Stimulated activated naive CD4-positive, alpha-beta T cell (primary cell): ENCODE results near the gene GPBP1.
"Not testable (repeated sequence)": the region's sequence is repeated elsewhere in the genome, so short reads cannot be mapped to it uniquely, and the experiment has no call there.

Source experiments
- DNase-seq, 6 experiments: peaks; one replicate each; lab custom pipeline; 2025; lab: John Stamatoyannopoulos, UW

The GPBP1 gene

DNA sequence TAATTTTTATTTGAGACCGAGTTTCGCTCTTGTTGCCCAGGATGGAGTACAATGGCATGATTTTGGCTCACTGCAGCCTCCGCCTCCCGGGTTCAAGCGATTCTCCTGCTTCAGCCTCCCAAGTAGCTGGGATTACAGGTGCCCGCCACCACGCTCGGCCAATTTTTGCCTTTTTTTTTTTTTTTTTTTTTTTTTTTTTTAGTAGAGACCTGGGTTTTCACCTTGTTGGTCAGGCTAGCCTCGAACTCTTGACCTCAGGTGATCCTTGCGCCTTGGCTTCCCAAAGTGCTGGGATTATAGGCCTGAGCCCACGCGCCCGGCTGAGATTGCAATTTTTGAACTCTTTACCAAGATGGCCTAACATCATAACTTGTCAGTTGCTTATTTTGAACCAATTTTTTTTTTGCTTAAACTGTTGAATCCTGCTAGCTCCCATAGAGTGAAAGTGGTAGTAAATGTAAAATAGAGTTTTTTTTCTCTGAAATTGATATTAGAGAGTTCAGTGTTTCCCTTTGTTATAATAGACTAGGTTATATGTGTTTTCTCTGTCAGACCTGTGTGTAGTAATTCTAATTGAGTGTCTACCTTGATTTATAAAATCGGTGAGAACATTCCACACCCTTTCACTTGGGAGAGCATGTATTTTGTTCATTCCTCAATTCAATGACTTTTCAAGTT is 3.8 kb downstream of the GPBP1 start:
- no peak for DNase-seq

DNA sequence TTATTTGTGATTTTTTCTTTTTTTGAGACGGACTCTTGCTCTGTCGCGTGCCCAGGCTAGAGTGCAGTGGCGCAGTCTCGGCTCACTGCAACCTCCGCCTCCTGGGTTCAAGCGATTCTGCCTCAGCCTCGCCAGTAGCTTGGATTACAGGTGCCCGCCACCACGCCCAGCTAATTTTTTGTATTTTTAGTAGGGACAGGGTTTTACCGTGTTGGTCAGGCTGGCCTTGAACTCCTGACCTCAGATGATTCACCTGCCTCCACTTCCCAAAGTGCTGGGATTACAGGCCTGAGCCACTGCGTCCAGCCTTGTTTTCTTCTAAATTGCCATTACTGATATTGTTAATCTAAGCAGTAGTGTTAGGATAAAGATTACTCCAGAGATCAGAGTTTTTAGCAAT is 4.4 kb downstream of the GPBP1 start:
- DNase-seq = not testable (repeated sequence)

DNA sequence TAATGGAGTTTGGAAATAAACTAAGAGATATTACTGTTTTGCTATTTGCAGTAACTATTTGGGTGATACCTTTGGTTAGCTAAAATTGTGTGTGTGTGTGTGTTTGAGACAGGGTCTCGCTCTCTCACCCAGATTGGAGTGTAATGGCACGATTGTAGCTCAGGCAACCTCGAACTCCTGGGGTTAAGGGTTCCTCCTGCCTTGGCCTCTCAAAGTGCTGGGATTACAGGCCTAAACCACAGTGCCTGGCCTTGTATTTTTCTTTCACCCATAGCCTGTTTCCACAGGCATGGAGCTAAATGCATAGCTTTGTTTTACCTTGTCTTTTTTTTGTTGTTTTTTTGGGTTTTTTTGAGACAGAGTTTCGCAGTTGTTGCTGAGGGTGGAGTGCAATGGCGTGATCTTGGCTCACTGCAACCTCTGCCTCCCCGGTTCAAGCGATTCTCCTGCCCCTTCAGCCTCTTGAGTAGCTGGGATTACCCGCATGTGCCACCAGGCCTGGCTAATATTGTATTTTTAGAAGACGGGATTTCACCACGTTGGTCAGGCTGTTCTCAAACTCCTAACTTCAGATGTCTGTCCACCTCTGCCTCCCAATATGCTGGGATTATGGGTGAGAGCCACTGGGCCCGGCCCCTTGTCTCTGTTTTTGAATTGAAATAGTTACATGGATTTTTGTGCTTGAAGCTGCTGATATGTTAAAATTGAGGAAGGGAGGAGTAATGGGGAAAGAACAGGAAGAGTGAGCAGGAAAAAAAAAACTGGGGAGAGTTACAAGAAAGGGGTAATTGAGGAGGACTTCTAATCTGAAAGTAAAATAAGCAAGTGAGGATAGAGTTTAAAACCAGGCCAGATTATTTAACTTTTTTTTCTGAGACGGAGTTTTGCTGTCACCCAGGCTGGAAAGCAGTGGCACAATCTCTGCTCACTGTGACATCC is 5.7 kb downstream of the GPBP1 start:
- DNase-seq = no peak

DNA sequence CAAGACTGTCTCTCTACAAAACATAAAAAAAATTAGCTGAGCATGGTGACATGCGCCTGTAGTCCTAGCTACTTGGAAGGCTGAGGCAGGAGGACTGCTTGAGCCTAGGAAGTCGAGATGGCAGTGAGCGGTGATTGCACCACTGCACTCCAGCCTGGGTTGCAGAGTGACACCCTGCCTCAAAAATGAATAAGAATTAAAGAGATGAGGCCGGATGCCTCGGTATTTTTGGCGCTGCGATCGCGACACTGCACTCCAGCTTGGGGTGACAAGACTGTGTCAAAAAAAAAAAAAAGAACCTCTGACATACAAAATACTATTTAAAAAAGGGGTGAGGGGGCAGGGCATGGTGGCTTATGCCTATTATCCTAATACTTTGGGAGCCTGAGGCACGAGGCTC is 7.3 kb downstream of the GPBP1 start:
- peak in 2 of 6 experiments; percentile 6 to 16 for DNase-seq

DNA sequence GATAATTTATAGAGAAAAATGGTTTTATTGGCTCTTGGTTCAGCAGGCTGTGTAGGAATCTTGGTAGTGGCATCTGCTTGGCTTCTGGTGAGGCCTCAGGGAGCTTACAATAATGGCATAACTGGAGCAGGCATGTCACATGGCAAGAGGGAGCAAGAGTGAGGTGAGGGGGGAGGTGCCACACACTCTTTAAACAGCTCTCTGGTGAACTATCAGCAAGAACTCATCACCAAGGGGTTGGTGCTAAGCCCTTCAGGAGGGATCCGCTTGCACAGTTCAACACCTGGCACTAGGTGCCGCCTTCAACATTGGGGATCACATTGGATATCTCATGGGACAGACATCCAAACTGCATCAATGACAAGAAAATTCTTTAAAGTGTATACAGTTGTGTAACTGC is 10.5 kb downstream of the GPBP1 start:
- DNase-seq = no peak

DNA sequence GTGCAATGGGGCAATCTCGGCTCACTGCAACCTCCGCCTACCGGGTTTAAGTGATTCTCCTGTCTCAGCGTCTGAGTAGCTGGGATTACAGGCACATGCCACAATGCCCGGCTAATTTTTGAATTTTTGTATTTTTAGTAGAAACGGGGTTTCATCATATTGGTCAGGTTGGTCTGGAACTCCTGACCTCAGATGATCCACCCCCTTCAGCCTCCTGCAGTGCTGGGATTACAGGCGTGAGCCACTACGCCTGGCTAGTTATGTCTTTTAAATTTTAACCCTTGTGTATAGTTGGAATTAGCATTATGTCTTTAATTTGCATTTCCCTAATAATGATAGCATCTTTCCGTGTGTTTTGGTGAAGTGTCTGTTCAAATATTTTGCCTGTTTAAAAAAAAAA is 11.5 kb downstream of the GPBP1 start:
- DNase-seq = no peak

DNA sequence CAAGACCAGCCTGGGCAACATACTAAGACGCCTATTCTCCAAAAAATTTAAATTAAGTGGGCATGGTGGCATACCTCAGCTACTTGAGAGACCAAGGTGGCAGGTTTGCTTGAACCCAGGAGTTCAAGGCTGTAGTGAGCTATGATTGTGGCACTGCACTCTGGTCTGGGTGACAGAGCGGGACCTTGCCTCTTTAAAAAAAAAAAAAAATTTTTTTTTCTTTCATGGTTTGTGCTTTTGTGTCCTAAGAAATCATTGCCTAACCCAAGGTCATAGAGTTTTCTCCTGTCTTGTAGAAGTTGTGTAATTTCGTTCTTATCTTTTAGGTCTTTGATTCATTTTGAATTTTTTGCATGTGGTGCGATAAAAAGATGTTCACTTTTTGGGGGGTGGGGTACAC is 12.3 kb downstream of the GPBP1 start:
- no peak for DNase-seq

DNA sequence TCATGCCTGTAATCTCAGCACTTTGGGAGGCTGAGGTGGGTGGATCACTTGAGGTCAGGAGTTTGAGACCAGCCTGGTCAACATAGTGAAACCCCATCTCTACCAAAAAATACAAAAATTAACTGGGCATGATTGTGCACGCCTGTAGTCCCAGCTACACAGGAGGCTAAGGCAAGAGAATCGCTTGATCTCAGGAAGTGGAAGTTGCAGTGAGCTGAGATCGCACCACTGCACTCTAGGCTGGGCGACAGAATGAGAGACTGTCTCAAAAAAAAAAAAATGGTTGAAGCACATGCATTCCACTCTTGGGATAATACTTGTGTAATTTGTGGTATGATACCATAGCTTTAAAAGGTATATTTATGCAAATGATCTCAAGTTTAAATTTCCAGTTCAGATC is 14.1 kb downstream of the GPBP1 start:
- peak in 3 of 6 experiments; percentile 16 to 40 (median 30) for DNase-seq

DNA sequence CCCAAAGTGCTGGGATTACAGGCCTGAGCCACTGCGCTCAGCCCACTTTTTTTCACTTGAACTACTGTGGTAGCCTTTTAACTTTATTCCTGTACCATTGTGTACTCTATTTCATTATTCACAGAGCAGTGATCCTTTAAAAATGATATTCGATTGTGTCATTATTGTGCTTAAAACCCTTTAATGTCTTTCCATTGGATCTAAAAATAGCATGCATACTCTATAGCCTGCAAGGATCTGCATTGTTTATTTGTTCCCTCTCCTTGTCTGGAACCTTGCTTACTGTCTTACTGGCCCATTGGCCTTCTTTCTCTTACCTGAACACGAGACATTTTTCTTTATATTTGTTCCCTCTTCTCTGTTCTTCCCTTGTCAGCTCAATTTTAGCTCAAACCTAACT is 15.7 kb downstream of the GPBP1 start:
- DNase-seq = no peak

DNA sequence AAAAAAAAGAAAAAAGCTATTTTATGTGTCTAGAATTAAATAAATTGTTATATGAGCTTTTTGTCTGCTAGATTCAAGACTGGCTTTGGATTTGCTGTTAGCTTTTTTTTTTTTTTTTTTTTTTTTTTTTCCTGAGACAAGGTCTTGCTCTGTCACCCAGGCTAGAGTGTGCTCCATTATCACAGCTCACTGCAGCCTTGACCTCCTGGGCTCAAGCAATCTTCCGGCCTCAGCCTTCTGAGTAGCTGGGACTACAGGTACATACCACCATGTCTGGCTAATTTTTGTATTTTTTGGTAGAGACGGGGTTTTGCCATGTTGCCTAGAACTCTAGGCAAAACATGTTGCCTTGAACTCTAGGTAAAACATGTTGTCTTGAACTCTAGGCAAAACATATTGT is 16.7 kb downstream of the GPBP1 start:
- DNase-seq = no peak

DNA sequence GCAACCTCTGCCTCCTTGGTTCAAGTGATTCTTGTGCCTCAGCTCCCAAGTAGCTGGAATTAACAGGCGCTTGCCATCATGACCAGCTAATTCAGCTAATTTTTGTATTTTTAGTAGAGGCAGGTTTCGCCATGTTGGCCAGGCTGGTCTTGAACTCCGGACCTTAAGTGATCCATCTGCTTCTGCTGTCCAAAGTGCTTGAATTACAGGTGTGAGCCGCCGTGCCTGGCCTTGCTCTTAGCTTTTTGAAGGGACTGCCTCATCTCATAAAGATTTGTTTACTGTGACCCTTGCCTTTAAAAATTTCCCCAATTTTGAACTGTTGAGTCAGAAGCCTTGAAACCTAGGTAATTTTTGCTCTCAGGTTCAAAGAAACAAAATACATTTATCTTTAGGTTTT is 17.3 kb downstream of the GPBP1 start:
- DNase-seq = no peak

DNA sequence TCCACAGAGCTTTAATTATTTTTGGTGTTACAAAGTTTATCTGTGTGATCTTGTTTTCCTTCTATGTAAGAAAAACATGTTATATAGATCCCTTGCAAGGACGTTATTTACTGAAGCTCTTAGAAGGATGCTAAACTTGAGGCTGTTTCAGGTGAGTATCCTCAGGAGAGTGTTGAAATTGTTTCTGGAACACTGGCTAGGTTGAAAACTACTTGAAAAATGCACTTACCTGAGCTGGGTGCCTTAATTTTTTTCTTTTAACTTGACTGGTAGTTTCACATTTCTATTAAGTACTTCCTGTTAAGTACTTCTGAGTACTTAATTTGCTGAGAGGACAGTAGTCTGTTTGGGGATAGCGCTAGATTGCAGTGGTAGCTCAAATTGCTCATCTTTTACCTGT is 18.1 kb downstream of the GPBP1 start:
- no peak for DNase-seq

DNA sequence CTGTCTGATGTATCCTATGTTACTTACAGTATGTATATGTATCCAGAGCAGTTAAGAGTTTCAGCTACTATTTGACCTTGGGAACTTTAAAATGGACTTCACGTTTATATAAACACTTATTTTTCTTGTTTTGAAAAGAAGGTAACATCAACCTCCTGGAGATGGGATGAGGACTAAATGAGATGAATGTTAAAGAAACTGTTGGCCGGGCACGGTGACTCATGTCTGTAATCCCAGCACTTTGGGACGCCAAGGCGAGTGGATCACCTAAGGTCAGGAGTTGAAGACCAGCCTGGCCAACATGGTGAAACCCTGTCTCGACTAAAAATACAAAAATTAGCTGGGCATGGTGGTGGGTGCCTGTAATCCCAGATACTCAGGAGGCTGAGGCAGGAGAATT is 19.0 kb downstream of the GPBP1 start:
- not testable (repeated sequence) for DNase-seq

DNA sequence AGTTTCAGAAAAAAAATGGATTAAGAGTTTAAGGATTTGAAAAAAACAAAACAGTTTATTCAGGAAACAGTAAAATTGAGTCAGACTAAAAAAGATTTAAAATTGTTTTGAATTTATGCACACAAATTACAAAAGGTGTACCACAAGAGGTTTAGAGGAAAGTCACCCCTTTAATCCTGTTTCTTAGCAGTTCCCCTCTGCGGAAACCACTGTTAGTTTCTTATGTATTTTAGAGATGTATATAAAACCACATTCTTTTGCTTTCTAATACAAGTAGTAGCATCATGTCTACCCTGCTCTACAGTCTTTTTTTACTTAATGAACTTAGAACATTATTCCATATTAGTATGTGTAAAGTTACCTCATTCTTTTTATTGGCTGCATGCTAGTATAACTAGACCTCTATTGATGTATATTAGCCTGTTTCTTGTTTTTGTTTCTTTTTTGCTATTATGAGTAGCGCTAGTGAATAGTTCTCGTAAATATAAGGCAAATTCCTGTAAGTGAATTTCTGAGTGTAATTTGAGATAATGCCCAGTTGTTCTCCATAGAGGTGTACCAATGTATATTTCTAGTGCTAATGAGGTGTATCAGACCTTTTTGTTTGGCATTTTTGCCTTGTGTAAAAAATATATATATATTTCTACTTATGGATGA is 20.0 kb downstream of the GPBP1 start:
- DNase-seq = peak in 3 of 6 experiments; percentile 6 to 32 (median 8)

DNA sequence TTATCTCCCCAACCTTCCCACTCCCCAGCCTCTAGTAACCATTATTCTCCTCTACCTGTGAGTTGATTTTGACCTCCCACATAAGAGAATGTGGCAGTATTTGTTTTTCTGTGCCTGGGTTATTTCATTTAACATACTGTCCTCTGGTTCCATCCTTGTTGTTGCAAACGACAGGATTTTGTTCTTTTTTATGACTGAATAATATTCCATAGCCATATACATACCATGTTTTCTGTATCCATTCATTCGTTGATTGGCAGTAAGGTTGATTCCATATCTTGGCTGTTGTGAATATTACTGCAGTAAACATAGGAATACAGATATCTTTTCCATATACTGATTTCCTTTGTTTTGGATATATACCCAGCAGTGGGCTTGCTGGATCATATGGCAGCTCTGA is 20.8 kb downstream of the GPBP1 start:
- DNase-seq = no peak

DNA sequence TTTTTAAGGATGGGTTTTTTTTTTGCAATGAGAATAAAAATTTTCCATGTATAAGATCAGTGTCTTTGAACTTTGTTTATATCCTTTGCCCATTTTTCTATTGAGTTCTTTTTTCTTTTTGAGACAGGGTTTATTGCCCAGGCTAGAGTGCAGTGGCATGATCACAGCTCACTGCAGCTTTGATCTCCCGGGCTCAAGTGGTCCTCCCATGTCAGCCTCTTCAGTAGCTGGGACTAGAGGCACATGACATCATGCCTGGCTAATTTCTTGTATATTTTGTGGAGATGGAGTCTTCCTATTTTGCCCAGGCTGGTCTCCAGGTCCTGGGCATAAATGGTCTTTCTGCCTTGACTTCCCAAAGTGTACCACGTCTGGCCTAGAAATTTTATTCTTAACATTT is 21.2 kb downstream of the GPBP1 start:
- no peak for DNase-seq

DNA sequence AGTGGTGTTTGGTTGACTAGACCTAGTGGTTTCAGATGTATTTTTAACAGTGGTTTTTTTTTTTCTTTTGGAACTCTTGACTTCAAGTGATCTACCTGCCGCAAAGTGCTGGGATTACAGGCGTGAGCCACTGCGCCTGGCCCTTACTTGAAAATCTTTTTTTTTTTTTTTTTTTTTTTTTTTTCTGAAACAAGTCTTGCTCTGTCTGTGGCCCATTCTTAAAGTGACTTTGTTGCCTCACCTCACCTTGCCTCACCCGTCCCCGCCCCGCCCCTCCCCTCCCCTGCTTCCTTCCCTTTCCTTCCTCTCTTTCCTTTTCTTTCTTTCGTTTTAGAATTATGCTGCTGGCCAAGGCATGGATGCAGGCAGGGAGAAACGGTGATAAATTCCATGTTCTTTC is 26.0 kb downstream of the GPBP1 start:
- peak in 1 of 6 experiments; percentile 25 for DNase-seq

DNA sequence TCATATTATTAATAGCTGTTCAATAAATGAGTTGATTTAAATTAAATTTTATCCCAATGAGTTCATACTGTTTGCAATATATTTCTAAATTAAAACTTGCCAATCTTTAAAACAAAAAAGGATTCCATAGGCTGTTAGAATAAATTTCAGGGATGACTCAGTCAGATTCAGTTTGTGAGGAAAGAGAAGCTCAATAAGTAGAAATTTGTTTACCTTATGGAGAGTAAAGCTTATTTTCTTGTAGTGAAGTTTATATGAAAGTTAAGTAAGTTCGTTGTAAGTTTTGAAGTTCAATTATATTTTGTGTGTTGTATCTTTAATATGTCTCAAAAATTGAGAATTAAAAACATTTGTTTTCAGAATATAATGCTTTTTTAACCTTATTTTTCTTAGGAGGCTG is 29.0 kb downstream of the GPBP1 start:
- DNase-seq = no peak

DNA sequence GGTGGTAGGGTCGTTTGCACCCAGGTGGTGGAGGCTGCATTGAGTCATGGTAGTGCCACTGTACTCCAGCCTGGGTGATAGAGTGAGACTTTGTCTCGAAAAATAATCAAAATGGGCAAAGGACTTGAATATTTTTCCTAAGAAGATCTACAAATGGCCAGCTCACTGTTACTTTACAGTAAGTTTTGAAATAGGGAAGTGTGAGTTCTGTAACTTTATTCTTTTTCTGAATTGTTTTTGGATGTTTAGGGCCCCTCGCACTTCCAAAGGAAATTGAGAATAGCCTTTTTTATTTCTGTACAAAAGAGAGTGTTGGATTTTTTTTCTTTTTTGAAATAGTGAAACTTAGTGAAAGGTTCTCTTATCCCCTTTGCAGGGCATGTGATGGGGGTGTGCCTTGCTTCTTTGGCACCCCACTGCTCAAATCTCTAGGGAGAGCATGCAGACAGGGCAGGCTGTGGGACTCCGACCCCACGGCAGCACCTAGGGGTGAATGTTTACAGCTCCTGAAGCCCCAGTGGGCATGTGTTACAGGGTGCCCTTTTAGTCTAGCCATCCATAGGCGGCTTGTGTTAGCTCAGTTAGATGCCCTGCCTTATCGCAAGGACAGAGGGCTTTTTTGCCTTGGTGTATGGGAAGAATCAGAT is 33.3 kb downstream of the GPBP1 start:
- DNase-seq = no peak

DNA sequence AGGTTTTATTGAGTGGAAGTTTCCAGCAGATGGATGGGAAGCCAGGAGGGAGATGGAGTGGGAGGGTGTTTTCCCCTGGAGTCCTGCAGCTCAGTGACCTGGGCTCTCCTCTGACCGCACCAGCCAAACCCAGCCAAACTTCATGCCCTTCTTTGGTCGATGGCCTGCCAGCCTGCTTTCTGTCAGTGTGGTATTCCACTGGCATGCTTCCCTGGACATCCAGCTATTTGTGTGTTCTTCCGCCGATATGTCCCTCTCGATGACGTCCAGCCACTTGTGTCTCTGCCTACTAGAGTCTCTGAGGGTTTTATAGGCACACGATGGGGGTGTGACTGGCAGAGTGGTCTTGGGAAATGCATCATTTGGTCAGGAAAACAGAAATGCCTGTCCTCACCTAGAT is 33.8 kb downstream of the GPBP1 start:
- no peak for DNase-seq

DNA sequence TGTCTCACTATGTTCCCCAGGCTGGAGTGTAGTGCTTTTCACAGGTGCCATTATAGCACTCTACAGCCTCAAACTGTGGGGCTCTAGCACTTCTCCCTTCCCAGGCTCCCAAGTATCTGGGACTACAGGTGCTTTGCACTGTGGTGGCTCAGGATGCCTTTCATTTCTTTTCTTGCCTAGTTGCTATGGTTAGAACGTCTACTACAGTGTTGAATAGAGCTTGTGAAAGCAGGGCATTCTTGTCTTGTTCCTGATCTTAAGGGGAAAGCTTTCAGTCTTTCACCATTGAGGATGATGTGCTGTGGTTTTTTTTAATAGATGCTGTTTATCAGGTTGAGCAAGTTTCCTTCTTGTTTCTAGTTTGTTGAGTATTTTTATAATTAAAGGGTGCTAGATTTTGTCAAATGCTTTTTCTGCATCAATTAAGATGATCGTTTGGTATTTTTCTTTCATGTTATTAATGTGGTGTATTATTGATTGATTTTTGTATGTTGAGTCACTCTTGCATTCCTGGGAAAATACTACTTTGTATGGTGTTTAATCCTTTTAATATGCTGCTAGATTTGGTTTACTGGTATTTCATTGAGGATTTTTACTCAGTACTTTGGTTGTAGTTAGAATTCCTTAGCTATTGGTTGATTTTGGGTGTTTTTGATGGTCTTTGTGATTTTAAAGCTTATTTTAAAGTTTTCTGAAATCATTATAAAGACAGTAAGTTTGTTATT is 35.6 kb downstream of the GPBP1 start:
- no peak for DNase-seq

DNA sequence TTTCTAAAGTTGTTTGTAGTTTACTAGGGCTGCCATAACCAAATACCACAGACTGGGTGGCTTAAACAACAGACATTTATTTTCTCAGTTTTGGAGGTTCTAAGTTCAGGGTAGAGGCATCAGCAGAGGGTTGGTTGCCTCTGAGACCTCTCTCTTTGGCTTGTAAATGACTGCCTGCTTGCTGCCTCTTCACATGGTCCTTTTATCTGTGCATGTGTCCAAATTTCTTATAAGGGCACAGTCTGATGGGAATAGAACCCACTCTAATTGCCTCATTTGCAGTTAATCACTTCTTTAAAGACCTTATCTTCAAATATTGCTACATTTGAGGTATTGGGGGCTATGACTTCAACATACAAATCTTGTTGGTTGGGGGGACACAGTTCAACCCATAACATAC is 36.8 kb downstream of the GPBP1 start:
- DNase-seq = no peak
